Kidney (tissue), 14 donors: ENCODE measurements around the gene TGFBR3. TPM values are rescaled to one million over a fixed set of nuclear protein-coding genes. Genes with fewer than 3 reads are reported as not detected.
A peak's percentile ranks its signal among the peaks of the same experiment; 100 is the strongest.
"Not testable (repeated sequence)": the region's sequence is repeated elsewhere in the genome, so short reads cannot be mapped to it uniquely, and the experiment has no call there.

Experiments
- DNase-seq, 5 donors: peaks; one replicate each; pipeline ENCODE4 v3.0.0-alpha.2; 2013 to 2020
- FAIRE-seq: peaks from 2 replicates; lab custom pipeline; 2012; peaks lifted over from hg19 to GRCh38; lab: Jason Lieb, UNC
- H3K27ac ChIP-seq, 2 donors: one replicate each; pipeline ENCODE4 v1.7.0; 2013; ENCODE audit warnings: low read depth in 2 of 2, low read length in 2 of 2, inconsistent platforms in 1 of 2
- H3K27me3 ChIP-seq: one replicate; pipeline ENCODE4 v1.7.1; 2013; ENCODE audit warnings: low read length, inconsistent platforms; ENCODE audit not compliant: control insufficient read depth, insufficient read depth
- H3K36me3 ChIP-seq, 3 donors: one replicate each; pipeline versions ENCODE4 v1.7.0 to v1.7.1; 2013; ENCODE audit warnings: low read length in 3 of 3, control low read depth in 1 of 3, inconsistent platforms in 1 of 3; ENCODE audit not compliant: insufficient read depth in 3 of 3, control insufficient read depth in 2 of 3
- H3K4me1 ChIP-seq, 3 donors: one replicate each; pipeline versions ENCODE4 v1.7.0 to v1.7.1; 2013; ENCODE audit warnings: low read length in 3 of 3, inconsistent platforms in 1 of 3, low read depth in 1 of 3; ENCODE audit not compliant: control insufficient read depth in 2 of 3, insufficient read depth in 2 of 3
- H3K4me3 ChIP-seq, 3 donors: one replicate each; pipeline versions ENCODE4 v1.7.0 to v1.8.1; 2013; ENCODE audit warnings: low read length in 3 of 3, control low read depth in 1 of 3, inconsistent platforms in 1 of 3
- H3K9ac ChIP-seq, 3 donors: one replicate each; pipeline versions ENCODE4 v1.7.0 to v1.7.1; 2013; ENCODE audit warnings: low read length in 3 of 3, control low read depth in 1 of 3, inconsistent platforms in 1 of 3
- H3K9me3 ChIP-seq, 3 donors: one replicate each; pipeline versions ENCODE4 v1.7.0 to v1.7.1; 2013; ENCODE audit warnings: low read length in 3 of 3, control low read depth in 1 of 3, inconsistent platforms in 1 of 3; ENCODE audit not compliant: control insufficient read depth in 2 of 3, insufficient read depth in 1 of 3
- intact Hi-C: fragments of 100-400 bp; cut with DNase I; formaldehyde crosslinking; loops from one replicate; pipeline ENCODE4 v1.11.1; 2022
- polyA plus RNA-seq: library from polyadenylated mRNA; stranded (reverse); fragments of 350-450 nt; fragmentation: Illumina TruSeq; extraction: RNeasy Lipid Tissue Mini Kit (QIAGEN cat#74804); gene quantifications from one replicate; pipeline ENCODE4 v1.2.3, GENCODE V29; 2014; ENCODE audit warnings: low read depth, low replicate concordance; ENCODE audit not compliant: insufficient read depth
- total RNA-seq: library from RNA; stranded (reverse); fragmentation: NEBNext Ultra II Directional; extraction: Animal tissue kit (Norgen Biotek cat#: 25700); gene quantifications from one replicate; pipeline ENCODE4 v1.2.1, GENCODE V29; 2021
- TF ChIP-seq, protein P1 (sequence below): IDR thresholded peaks from 3 replicates; pipeline ENCODE4 v1.5.1; 2012; ENCODE audit warnings: mild to moderate bottlenecking, moderate library complexity, borderline replicate concordance; ENCODE audit not compliant: insufficient read depth; ENCODE audit errors: extremely low read depth
- donor health status: control.
- donor health status: control.
- donor health status: control.
- donor health status: control.
- donor health status: control.
- donor health status: DM: yes; HTN: yes; CAD: no.
- donor health status: Normal renal cell carcinoma (clear cell type).

The TGFBR3 gene
- total and polyA plus RNA-seq, 2 donors from 2014 or later, result 15.8 to 57.9 TPM

DNA sequence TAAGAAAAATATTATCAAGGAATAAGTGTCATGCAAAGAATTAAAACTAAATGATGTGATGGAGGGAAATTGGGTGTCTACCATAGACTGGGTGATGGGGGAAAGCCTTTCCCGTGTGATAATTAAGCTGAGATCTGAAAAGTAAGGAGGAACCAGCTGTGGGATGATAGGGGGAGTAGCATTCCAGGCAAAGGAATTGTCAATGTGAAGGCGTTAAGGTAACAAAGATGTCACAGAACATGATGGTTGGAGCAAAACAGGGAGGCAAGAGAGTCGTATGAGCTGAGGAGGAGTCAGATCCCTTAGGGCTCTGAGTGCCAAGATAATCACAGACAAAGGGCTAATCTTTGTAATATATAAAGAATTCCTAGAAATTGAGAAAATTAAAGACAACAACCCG, 215.2 kb downstream of the TGFBR3 start:
- Histone ChIP-seq H3K4me1 (peaks cover 0 to 2% (median 0%) of the 10 kb centered on the region in 3 donors), H3K27ac (no peak overlapping the region), H3K9me3 (no peaks in the 10 kb centered on the region), H3K27me3 (no peaks in the 10 kb centered on the region), H3K36me3 (no peaks in the 10 kb centered on the region), H3K4me3 (no peak overlapping the region), H3K9ac (no peak overlapping the region)
- peak in 1 of 5 donors; percentile 43 for DNase-seq
- no peak for FAIRE-seq
- intact Hi-C loops, result no loop called here
- TF ChIP-seq, protein P1, sequence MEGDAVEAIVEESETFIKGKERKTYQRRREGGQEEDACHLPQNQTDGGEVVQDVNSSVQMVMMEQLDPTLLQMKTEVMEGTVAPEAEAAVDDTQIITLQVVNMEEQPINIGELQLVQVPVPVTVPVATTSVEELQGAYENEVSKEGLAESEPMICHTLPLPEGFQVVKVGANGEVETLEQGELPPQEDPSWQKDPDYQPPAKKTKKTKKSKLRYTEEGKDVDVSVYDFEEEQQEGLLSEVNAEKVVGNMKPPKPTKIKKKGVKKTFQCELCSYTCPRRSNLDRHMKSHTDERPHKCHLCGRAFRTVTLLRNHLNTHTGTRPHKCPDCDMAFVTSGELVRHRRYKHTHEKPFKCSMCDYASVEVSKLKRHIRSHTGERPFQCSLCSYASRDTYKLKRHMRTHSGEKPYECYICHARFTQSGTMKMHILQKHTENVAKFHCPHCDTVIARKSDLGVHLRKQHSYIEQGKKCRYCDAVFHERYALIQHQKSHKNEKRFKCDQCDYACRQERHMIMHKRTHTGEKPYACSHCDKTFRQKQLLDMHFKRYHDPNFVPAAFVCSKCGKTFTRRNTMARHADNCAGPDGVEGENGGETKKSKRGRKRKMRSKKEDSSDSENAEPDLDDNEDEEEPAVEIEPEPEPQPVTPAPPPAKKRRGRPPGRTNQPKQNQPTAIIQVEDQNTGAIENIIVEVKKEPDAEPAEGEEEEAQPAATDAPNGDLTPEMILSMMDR, result no peak

DNA sequence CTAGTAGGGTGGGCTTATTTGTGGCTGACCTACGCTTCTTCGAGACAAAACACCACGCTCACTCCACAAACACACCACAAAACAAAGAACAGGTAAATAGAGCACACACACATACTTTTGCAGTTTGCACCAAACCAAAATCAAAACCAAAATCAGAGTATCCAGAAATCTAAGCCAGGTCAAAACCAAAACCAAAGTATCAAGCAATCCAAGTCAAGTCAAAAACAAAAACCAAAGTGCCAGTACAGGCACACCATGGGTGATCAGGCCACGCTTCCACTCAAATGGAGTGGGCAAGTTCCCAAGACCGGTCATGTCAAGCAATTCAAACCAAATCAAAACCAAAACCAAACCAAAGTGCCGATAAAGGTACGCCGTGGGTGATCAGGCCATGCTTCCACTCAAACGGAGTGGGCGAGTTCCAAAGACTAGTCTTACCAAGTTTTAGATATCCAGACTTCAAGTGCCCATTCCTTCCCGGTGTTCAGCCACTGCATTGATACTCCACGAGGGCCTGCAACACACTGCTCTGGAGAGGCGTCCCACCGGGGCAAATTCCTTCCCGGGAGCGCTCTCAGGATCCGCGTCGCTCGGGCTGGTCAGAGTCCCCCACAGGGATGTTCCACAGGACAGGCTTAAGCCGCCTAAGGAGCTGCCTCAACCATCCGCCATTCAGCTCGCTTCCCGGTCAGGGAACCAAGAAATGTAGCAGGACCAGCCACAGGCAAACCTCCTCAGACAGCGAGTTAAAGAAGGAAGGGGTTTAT, 216.2 kb downstream of the TGFBR3 start:
- no peak overlapping the region for H3K27ac ChIP-seq
- DNase-seq (no peak), FAIRE-seq (no peak)
- intact Hi-C loops, result no loop called here
- no peaks in the 10 kb centered on the region for H3K36me3 ChIP-seq
- H3K9me3 ChIP-seq, result no peaks in the 10 kb centered on the region
- H3K4me1 ChIP-seq, result peaks cover 0 to 2% (median 0%) of the 10 kb centered on the region in 3 donors
- no peak overlapping the region for H3K4me3 ChIP-seq
- no peak overlapping the region for H3K9ac ChIP-seq
- TF ChIP-seq, protein P1, result no peak
- no peaks in the 10 kb centered on the region for H3K27me3 ChIP-seq

DNA sequence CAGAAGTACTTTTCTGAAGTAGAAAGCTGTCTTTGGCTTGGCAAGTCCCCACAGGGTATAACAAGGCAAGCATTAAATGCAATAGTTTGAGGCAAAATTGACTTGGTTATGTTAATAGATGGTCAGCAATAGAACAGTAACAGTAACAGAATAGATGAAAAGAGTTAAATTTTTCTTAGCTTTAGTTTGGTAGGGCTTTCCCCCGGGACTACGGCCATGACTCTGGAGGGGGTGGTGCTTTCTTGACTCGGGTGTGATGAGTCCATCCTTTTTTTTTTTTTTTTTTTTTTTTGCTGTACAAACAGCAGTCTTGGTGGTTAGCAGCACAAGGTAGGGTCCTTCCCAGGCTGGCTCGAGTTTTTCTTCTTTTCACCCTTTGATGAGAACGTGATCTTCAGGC, 219.3 kb downstream of the TGFBR3 start:
- H3K4me3 ChIP-seq, intact Hi-C loops, H3K27me3 ChIP-seq, FAIRE-seq, H3K27ac ChIP-seq, H3K36me3 ChIP-seq, DNase-seq, H3K9ac ChIP-seq, H3K9me3 ChIP-seq, H3K4me1 ChIP-seq: not testable (repeated sequence)

DNA sequence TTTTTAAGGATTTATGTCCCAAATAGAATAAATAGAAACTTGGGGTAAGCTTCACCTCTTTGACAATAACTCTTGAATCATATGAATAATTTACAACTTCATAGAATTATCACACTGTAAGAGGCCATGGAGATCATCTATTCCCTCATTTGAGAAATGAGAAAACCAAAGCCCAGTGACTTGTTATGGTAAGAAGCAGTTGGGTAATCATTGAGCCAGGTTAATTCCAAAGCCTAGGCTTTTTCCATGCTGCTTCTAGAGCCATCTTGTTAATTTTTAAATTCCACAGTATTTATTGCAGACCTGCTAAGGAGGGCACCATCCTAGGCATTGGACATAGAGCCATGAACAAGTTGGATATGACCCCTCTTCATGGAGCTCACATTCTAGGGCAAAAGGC, 224.8 kb downstream of the TGFBR3 start:
- TF ChIP-seq, protein P1, result no peak
- no peaks in the 10 kb centered on the region for H3K36me3 ChIP-seq
- DNase-seq, result no peak
- no peak overlapping the region for H3K9ac ChIP-seq
- H3K4me3 ChIP-seq, result no peak overlapping the region
- no peak overlapping the region for H3K27ac ChIP-seq
- intact Hi-C loops, result no loop called here
- peaks cover 0 to 5% (median 0%) of the 10 kb centered on the region in 3 donors for H3K9me3 ChIP-seq
- no peak for FAIRE-seq
- no peaks in the 10 kb centered on the region for H3K4me1 ChIP-seq
- no peaks in the 10 kb centered on the region for H3K27me3 ChIP-seq
